Activated CD4-positive, CD25-positive, alpha-beta regulatory T cell (primary cell): ENCODE results near the gene ZKSCAN4.

Experiments used
- DNase-seq, 4 experiments: peaks; one replicate each; lab custom pipeline; 2025; lab: John Stamatoyannopoulos, UW

Gene ZKSCAN4

GRCh38 chr6:28209753-28210535 is 42.1 kb downstream of the ZKSCAN4 start:
- no peak for DNase-seq

DNA sequence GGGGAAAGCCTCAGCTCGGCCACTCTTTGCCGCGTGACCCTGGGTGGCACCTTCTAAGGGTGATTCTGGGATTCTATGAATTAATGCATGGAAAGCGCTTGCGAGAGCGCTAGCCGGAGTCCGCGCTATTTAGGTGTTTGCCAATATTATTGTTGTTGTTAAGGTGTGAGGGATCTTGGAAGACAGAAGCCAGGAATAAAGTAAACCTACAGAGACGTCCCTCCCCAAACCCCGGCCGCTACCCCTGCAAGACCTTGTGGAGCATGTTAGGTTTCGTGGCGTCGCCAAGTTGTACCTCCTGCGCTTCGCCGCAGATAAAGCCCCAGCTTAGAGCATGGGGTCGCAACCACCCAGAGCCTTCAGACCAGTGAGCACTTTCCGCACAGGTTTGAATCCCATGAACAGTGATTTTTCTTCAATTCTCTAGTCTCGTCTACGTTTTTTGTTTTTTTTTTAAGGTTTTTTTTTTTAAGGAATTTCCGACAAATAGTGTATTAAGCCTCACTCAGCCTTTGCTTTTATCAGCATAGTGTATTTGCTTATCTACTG is 43.9 kb downstream of the ZKSCAN4 start:
- DNase-seq, result no peak

DNA sequence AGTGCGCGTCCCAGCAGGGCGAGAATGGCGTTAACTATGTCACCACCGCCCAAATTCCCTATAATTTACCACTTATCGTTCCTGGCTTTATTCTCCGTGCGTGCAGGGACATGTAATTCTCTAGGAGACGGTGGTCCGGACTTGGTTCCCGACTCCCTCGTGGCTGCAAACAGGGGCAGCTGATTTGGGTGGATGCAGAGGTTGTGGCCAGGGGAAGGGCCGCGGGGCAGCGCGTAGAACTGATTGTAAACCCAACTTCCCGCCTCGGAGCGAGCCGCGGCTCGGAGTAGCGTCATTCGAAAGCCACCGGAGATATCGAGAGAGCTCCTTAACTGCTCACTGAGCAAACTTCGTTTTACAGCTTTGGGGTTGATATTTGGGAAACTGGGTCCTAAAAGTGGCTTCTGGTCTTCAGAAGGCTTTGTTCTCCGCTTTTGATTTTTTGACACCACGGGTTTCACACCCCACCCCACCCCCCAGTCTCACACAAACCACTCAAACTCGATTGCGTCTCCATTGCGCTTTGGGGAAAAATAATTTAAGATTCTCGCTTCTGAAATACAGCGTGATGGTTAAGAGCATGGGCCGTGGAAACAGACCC is 44.5 kb downstream of the ZKSCAN4 start:
- DNase-seq, result no peak

GRCh38 chr6:28206928-28207509 is 45.0 kb downstream of the ZKSCAN4 start:
- DNase-seq, result no peak

- DNase-seq, result no peak
These were observed 45.5 kb downstream of the ZKSCAN4 start for GRCh38 chr6:28206527-28206926.

- DNase-seq, result no peak
These were observed 46.2 kb downstream of the ZKSCAN4 start for GRCh38 chr6:28205879-28206278.

GRCh38 chr6:28203201-28203600 is 48.9 kb downstream of the ZKSCAN4 start:
- no peak for DNase-seq

- no peak for DNase-seq
These were observed 52.0 kb downstream of the ZKSCAN4 start for GRCh38 chr6:28200020-28200419.
